ENCODE measurements around the gene GPC1.

The GPC1 gene

GRCh38 chr2:240463274-240463865, 27.9 kb downstream of the GPC1 start:
- no peak overlapping the region for H3K4me3 ChIP-seq (ENCODE audit: low read length)
- TF ChIP-seq, protein P1, sequence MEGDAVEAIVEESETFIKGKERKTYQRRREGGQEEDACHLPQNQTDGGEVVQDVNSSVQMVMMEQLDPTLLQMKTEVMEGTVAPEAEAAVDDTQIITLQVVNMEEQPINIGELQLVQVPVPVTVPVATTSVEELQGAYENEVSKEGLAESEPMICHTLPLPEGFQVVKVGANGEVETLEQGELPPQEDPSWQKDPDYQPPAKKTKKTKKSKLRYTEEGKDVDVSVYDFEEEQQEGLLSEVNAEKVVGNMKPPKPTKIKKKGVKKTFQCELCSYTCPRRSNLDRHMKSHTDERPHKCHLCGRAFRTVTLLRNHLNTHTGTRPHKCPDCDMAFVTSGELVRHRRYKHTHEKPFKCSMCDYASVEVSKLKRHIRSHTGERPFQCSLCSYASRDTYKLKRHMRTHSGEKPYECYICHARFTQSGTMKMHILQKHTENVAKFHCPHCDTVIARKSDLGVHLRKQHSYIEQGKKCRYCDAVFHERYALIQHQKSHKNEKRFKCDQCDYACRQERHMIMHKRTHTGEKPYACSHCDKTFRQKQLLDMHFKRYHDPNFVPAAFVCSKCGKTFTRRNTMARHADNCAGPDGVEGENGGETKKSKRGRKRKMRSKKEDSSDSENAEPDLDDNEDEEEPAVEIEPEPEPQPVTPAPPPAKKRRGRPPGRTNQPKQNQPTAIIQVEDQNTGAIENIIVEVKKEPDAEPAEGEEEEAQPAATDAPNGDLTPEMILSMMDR (IDR thresholded peaks at IDR 0.05; ENCODE audit: insufficient read depth, low read depth, low read length, missing control alignments): no peak
- DNase-seq (ENCODE audit: low read depth): no peak

- TF ChIP-seq, protein P1 (IDR thresholded peaks at IDR 0.05; ENCODE audit: insufficient read depth, low read depth, low read length, missing control alignments): no peak
- H3K4me3 ChIP-seq (ENCODE audit: low read length): no peak overlapping the region
- DNase-seq (ENCODE audit: low read depth): no peak
These were observed 28.5 kb downstream of the GPC1 start for GRCh38 chr2:240463866-240464481.

DNA sequence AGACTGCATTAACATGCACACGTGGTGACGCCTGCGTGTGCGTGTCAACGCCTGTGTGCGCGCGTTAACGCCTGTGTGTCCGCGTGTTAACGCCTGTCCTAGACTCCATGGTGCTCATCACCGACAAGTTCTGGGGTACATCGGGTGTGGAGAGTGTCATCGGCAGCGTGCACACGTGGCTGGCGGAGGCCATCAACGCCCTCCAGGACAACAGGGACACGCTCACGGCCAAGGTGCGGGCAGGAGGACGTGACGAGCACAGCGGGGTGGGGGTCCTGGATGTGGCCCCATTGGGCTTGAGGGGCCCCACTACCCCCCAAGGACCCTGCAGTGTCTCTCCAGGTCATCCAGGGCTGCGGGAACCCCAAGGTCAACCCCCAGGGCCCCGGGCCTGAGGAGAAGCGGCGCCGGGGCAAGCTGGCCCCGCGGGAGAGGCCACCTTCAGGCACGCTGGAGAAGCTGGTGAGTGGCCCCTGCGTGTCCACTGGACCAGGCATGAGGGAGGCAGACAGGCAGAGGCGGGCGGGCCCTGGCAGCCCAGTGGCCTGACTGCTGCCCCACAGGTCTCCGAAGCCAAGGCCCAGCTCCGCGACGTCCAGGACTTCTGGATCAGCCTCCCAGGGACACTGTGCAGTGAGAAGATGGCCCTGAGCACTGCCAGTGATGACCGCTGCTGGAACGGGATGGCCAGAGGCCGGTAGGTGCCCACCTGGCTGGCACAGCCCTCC, 29.2 kb downstream of the GPC1 start:
- DNase-seq (ENCODE audit: low read depth): no peak
- TF ChIP-seq, protein P1 (IDR thresholded peaks at IDR 0.05; ENCODE audit: insufficient read depth, low read depth, low read length, missing control alignments): no peak
- H3K4me3 ChIP-seq (ENCODE audit: low read length): no peak overlapping the region

DNA sequence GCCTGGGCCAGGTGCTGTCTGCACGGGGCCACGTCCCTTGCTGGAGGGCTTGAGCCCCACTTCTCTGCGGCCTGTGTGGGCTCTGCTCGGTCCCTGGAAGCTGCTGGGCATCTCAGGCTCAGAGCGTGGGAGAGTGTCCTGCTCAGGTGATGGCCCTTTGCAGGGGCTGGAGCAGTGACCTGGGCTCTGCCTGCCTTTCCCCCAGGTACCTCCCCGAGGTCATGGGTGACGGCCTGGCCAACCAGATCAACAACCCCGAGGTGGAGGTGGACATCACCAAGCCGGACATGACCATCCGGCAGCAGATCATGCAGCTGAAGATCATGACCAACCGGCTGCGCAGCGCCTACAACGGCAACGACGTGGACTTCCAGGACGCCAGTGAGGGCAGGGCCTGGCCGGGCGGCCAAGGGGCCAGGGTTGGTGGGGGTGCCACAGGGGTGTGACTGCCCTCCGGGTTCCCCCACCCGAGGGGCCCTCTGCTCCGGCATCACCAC, 29.9 kb downstream of the GPC1 start:
- TF ChIP-seq, protein P1 (IDR thresholded peaks at IDR 0.05; ENCODE audit: insufficient read depth, low read depth, low read length, missing control alignments): no peak
- no peak overlapping the region for H3K4me3 ChIP-seq (ENCODE audit: low read length)
- DNase-seq (ENCODE audit: low read depth): no peak

- DNase-seq (ENCODE audit: low read depth): no peak
- TF ChIP-seq, protein P1 (IDR thresholded peaks at IDR 0.05; ENCODE audit: insufficient read depth, low read depth, low read length, missing control alignments): no peak
- no peak overlapping the region for H3K4me3 ChIP-seq (ENCODE audit: low read length)
These were observed 30.5 kb downstream of the GPC1 start for GRCh38 chr2:240465765-240466578.

DNA sequence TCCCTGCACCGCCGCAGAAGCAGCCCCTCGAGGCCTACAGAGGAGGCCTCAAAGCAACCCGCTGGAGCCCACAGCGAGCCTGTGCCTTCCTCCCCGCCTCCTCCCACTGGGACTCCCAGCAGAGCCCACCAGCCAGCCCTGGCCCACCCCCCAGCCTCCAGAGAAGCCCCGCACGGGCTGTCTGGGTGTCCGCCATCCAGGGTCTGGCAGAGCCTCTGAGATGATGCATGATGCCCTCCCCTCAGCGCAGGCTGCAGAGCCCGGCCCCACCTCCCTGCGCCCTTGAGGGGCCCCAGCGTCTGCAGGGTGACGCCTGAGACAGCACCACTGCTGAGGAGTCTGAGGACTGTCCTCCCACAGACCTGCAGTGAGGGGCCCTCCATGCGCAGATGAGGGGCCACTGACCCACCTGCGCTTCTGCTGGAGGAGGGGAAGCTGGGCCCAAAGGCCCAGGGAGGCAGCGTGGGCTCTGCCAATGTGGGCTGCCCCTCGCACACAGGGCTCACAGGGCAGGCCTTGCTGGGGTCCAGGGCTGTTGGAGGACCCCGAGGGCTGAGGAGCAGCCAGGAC, 31.2 kb downstream of the GPC1 start:
- H3K4me3 ChIP-seq (ENCODE audit: low read length): no peak overlapping the region
- TF ChIP-seq, protein P1 (IDR thresholded peaks at IDR 0.05; ENCODE audit: insufficient read depth, low read depth, low read length, missing control alignments): no peak
- DNase-seq (ENCODE audit: low read depth): no peak
